Measurements from ENCODE around the gene NSG1. TPM values are rescaled to one million over a fixed set of nuclear protein-coding genes. Genes with fewer than 3 reads are reported as not detected.
A peak's percentile ranks its signal among the peaks of the same experiment; 100 is the strongest.

NSG1 gene
- total and polyA plus RNA-seq, 2 experiments from 2014 or later, result 0.31 to 0.86 TPM

- Histone ChIP-seq H3K36me3 (ENCODE audit: low read depth) (no peaks in the 10 kb centered on the region), H3K27me3 (replicated peaks; ENCODE audit: insufficient read depth) (peaks cover 58% of the 10 kb centered on the region), H3K4me2 (ENCODE audit: unreplicated experiment) (no peak overlapping the region), H4K20me1 (ENCODE audit: insufficient read depth) (no peaks in the 10 kb centered on the region), H3K27ac (no peak overlapping the region), H3K9me2 (ENCODE audit: insufficient read depth) (no peaks in the 10 kb centered on the region), H3K4me3 (no peak overlapping the region), H3K79me2 (ENCODE audit: insufficient read depth) (no peaks in the 10 kb centered on the region), H2AFZ (no peak overlapping the region), H3K9me3 (ENCODE audit: low read depth) (no peaks in the 10 kb centered on the region), H3K9ac (no peak overlapping the region), H3K4me1 (ENCODE audit: insufficient read depth) (no peaks in the 10 kb centered on the region), H3F3A (ENCODE audit: insufficient read depth) (no peaks in the 10 kb centered on the region)
- TF ChIP-seq EZH2phosphoT487 (IDR thresholded peaks at IDR 0.05; ENCODE audit: insufficient read depth, low read depth) (no peak), EZH2 (IDR thresholded peaks at IDR 0.05; ENCODE audit: insufficient read depth, poor library complexity, severe bottlenecking) (peak; percentile 40)
- in situ Hi-C loops (cut with MboI), result no loop called here
- peak; percentile 48 for DNase-seq
- WGBS, 2 experiments (ENCODE audit: low coverage in 1 of 2, low lambda C conversion rate in 2 of 2, missing lambda C conversion rate in 2 of 2), result 23 to 27% methylated on average over 26 of the region's 26 CpGs
Measured at GRCh38 chr4:4395849-4396627, 9.1 kb downstream of the NSG1 start.

- Histone ChIP-seq H3K4me3 (no peak overlapping the region), H3K27me3 (replicated peaks; ENCODE audit: insufficient read depth) (peaks cover 62% of the 10 kb centered on the region), H3K4me1 (ENCODE audit: insufficient read depth) (no peaks in the 10 kb centered on the region), H2AFZ (no peak overlapping the region), H3K4me2 (ENCODE audit: unreplicated experiment) (no peak overlapping the region), H3F3A (ENCODE audit: insufficient read depth) (no peaks in the 10 kb centered on the region), H3K36me3 (ENCODE audit: low read depth) (no peaks in the 10 kb centered on the region), H3K9me2 (ENCODE audit: insufficient read depth) (no peaks in the 10 kb centered on the region), H3K9me3 (ENCODE audit: low read depth) (no peaks in the 10 kb centered on the region), H3K27ac (no peak overlapping the region), H3K9ac (no peak overlapping the region), H4K20me1 (ENCODE audit: insufficient read depth) (no peaks in the 10 kb centered on the region), H3K79me2 (ENCODE audit: insufficient read depth) (no peaks in the 10 kb centered on the region)
- in situ Hi-C loops (cut with MboI), result no loop called here
- DNase-seq, result no peak
- TF ChIP-seq EZH2phosphoT487 (IDR thresholded peaks at IDR 0.05; ENCODE audit: insufficient read depth, low read depth) (no peak), EZH2 (IDR thresholded peaks at IDR 0.05; ENCODE audit: insufficient read depth, poor library complexity, severe bottlenecking) (no peak)
- 47 to 51% methylated on average over 18 to 19 of the region's 19 CpGs for WGBS, 2 experiments (ENCODE audit: low coverage in 1 of 2, low lambda C conversion rate in 2 of 2, missing lambda C conversion rate in 2 of 2)
Measured at GRCh38 chr4:4396628-4397440, 9.9 kb downstream of the NSG1 start.

DNA sequence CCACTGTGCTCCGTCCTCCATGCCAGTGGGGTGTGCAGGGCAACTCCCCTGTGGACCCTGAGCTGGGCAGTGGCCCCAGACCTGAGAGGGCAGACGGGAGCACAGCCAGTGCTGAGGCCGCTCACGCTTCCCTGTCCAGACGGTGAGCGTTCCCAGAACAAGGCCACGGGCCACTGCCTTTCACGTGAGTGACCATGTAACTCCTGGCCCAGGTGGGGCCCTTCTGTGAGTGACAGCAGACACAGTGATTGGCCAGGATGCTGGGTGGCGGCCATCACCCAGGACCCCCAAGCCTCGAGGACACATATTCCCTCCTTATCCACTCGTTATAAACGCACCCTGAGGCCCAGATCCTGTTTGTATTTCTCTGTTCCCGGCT is 10.5 kb downstream of the NSG1 start:
- TF ChIP-seq EZH2 (IDR thresholded peaks at IDR 0.05; ENCODE audit: insufficient read depth, poor library complexity, severe bottlenecking), result no peak
- no peak for TF ChIP-seq EZH2phosphoT487 (IDR thresholded peaks at IDR 0.05; ENCODE audit: insufficient read depth, low read depth)
- H4K20me1 ChIP-seq (ENCODE audit: insufficient read depth), result no peaks in the 10 kb centered on the region
- WGBS, 2 experiments (ENCODE audit: low coverage in 1 of 2, low lambda C conversion rate in 2 of 2, missing lambda C conversion rate in 2 of 2), result 77 to 81% methylated on average over 13 of the region's 13 CpGs
- H3K79me2 ChIP-seq (ENCODE audit: insufficient read depth), result no peaks in the 10 kb centered on the region
- no peaks in the 10 kb centered on the region for H3K9me3 ChIP-seq (ENCODE audit: low read depth)
- H3K27ac ChIP-seq, result no peak overlapping the region
- H2AFZ ChIP-seq, result no peak overlapping the region
- in situ Hi-C loops (cut with MboI), result no loop called here
- H3F3A ChIP-seq (ENCODE audit: insufficient read depth), result no peaks in the 10 kb centered on the region
- H3K36me3 ChIP-seq (ENCODE audit: low read depth), result no peaks in the 10 kb centered on the region
- H3K9ac ChIP-seq, result no peak overlapping the region
- no peaks in the 10 kb centered on the region for H3K9me2 ChIP-seq (ENCODE audit: insufficient read depth)
- no peak overlapping the region for H3K4me2 ChIP-seq (ENCODE audit: unreplicated experiment)
- H3K4me3 ChIP-seq, result no peak overlapping the region
- no peak for DNase-seq
- no peaks in the 10 kb centered on the region for H3K4me1 ChIP-seq (ENCODE audit: insufficient read depth)
- H3K27me3 ChIP-seq (replicated peaks; ENCODE audit: insufficient read depth), result peaks cover 60% of the 10 kb centered on the region

GRCh38 chr4:4398430-4398829 is 11.5 kb downstream of the NSG1 start:
- H4K20me1 ChIP-seq (ENCODE audit: insufficient read depth), result no peaks in the 10 kb centered on the region
- H3K4me1 ChIP-seq (ENCODE audit: insufficient read depth), result no peaks in the 10 kb centered on the region
- no peak overlapping the region for H2AFZ ChIP-seq
- H3K36me3 ChIP-seq (ENCODE audit: low read depth), result no peaks in the 10 kb centered on the region
- DNase-seq, result no peak
- in situ Hi-C loops (cut with MboI), result no loop called here
- WGBS, 2 experiments (ENCODE audit: low coverage in 1 of 2, low lambda C conversion rate in 2 of 2, missing lambda C conversion rate in 2 of 2), result 49 to 52% methylated on average over 4 of the region's 4 CpGs
- H3K9me2 ChIP-seq (ENCODE audit: insufficient read depth), result no peaks in the 10 kb centered on the region
- no peaks in the 10 kb centered on the region for H3K9me3 ChIP-seq (ENCODE audit: low read depth)
- peaks cover 60% of the 10 kb centered on the region for H3K27me3 ChIP-seq (replicated peaks; ENCODE audit: insufficient read depth)
- no peak overlapping the region for H3K27ac ChIP-seq
- H3K4me3 ChIP-seq, result no peak overlapping the region
- no peak overlapping the region for H3K9ac ChIP-seq
- no peak overlapping the region for H3K4me2 ChIP-seq (ENCODE audit: unreplicated experiment)
- no peaks in the 10 kb centered on the region for H3F3A ChIP-seq (ENCODE audit: insufficient read depth)
- no peaks in the 10 kb centered on the region for H3K79me2 ChIP-seq (ENCODE audit: insufficient read depth)
- TF ChIP-seq EZH2 (IDR thresholded peaks at IDR 0.05; ENCODE audit: insufficient read depth, poor library complexity, severe bottlenecking), result no peak
- no peak for TF ChIP-seq EZH2phosphoT487 (IDR thresholded peaks at IDR 0.05; ENCODE audit: insufficient read depth, low read depth)

Data from GM23248 (cell line).